PC-9 (cell line): Measurements from ENCODE around the gene LMX1B. TPM values are rescaled to one million over a fixed set of nuclear protein-coding genes. Genes with fewer than 3 reads are reported as not detected.

Source experiments
- BruUV-seq: library from RNA; stranded (reverse); fragments of 400-500 nt; replicated peaks from 2 replicates; lab custom pipeline; 2021; lab: Mats Ljungman, UMichigan
- CTCF ChIA-PET: fragments of 300-600 bp; sonication (Branson Sonifier 250); formaldehyde crosslinking; loops from one replicate; lab custom pipeline; 2022; ENCODE audit warnings: antibody characterized with exemption; lab: Charles Lee
- POLR2A ChIA-PET: fragments of 300-600 bp; sonication (Branson Sonifier 250); formaldehyde crosslinking; loops from one replicate; lab custom pipeline; 2022; ENCODE audit warnings: antibody characterized with exemption; ENCODE audit not compliant: unreplicated experiment; lab: Charles Lee
- DNase-seq, 2 experiments: peaks; one replicate each; pipeline versions ENCODE4 v3.0.0 to v3.0.0-alpha.2; 2015 to 2022; ENCODE audit warnings: mixed read lengths in 1 of 2
- H2AFZ ChIP-seq: fragments of 200-600 bp; sonication (generic); 2 replicates; pipeline ENCODE4 v1.8.1; 2017; ENCODE audit warnings: antibody characterized with exemption
- H3F3A ChIP-seq: fragments of 200-600 bp; sonication (generic); 2 replicates; pipeline ENCODE4 v1.8.1; 2017; ENCODE audit warnings: antibody characterized with exemption, mild to moderate bottlenecking, low read depth; ENCODE audit not compliant: insufficient read depth
- H3K27ac ChIP-seq: fragments of 200-600 bp; sonication (generic); 2 replicates; pipeline ENCODE4 v1.6.1; 2016; ENCODE audit warnings: mixed run types
- H3K27me3 ChIP-seq: fragments of 200-600 bp; sonication (generic); 2 replicates; pipeline ENCODE4 v1.6.1; 2016; ENCODE audit warnings: low read depth, mixed run types; ENCODE audit not compliant: insufficient read depth
- H3K36me3 ChIP-seq: fragments of 200-600 bp; sonication (generic); 2 replicates; pipeline ENCODE4 v1.6.1; 2016; ENCODE audit warnings: low read depth, mixed run types
- H3K4me1 ChIP-seq: fragments of 200-600 bp; sonication (generic); replicated peaks from 2 replicates; pipeline ENCODE4 v1.6.1; 2016; ENCODE audit warnings: mixed run types; ENCODE audit not compliant: insufficient read depth
- H3K4me2 ChIP-seq: fragments of 200-600 bp; sonication (generic); 2 replicates; pipeline ENCODE4 v1.6.1; 2017; ENCODE audit warnings: mixed run types
- H3K4me3 ChIP-seq: fragments of 200-600 bp; sonication (generic); 2 replicates; pipeline ENCODE4 v1.6.1; 2016; ENCODE audit warnings: mixed run types
- H3K79me2 ChIP-seq: fragments of 200-600 bp; sonication (generic); 2 replicates; pipeline ENCODE4 v1.6.1; 2017; ENCODE audit warnings: low read depth, mixed run types
- H3K9me2 ChIP-seq: fragments of 200-600 bp; sonication (generic); 2 replicates; pipeline ENCODE4 v1.8.1; 2017; ENCODE audit warnings: mild to moderate bottlenecking; ENCODE audit not compliant: insufficient read depth
- H3K9me3 ChIP-seq: fragments of 200-600 bp; sonication (generic); 2 replicates; pipeline ENCODE4 v1.8.1; 2016; ENCODE audit warnings: low read depth; ENCODE audit not compliant: insufficient read depth
- H4K20me1 ChIP-seq: fragments of 200-600 bp; sonication (generic); 2 replicates; pipeline ENCODE4 v1.8.1; 2017; ENCODE audit not compliant: insufficient read depth
- CTCF ChIP-seq: fragments of 200-600 bp; sonication (generic); conservative IDR thresholded peaks from 2 replicates; pipeline ENCODE4 v1.6.1; 2017; ENCODE audit warnings: mixed run types, antibody characterized with exemption, mild to moderate bottlenecking, moderate library complexity
- EZH2 ChIP-seq: fragments of 200-600 bp; sonication (generic); IDR thresholded peaks from 2 replicates; pipeline ENCODE4 v1.8.0; 2017; ENCODE audit warnings: antibody characterized with exemption, low read depth
- intact Hi-C: fragments of 100-400 bp; cut with micrococcal nuclease; formaldehyde crosslinking; loops from one replicate; pipeline ENCODE4 v1.10.0; 2022; ENCODE audit not compliant: unreplicated experiment
- total RNA-seq: library from RNA; stranded (reverse); gene quantifications from 2 replicates; pipeline ENCODE4 v1.2.3, GENCODE V29; 2021

The LMX1B gene
- total RNA-seq, 1 experiment from 2014 or later = not detected

GRCh38 chr9:126649477-126649876, 35.7 kb downstream of the LMX1B start:
- Histone ChIP-seq H3K9me3 (no peaks in the 10 kb centered on the region), H3K36me3 (no peaks in the 10 kb centered on the region), H3K9me2 (no peaks in the 10 kb centered on the region), H2AFZ (no peak overlapping the region), H3F3A (no peaks in the 10 kb centered on the region; the same call in 1 of the 2 replicates), H3K27me3 (peaks cover 89% of the 10 kb centered on the region), H3K4me2 (no peak overlapping the region), H4K20me1 (no peaks in the 10 kb centered on the region; the same call in 1 of the 2 replicates), H3K4me1 (peaks cover under 1% of the 10 kb centered on the region; the same call in 1 of the 2 replicates), H3K4me3 (no peak overlapping the region), H3K79me2 (no peaks in the 10 kb centered on the region), H3K27ac (no peak overlapping the region)
- BruUV-seq = no TSS peak
- DNase-seq = no peak
- no peak for TF ChIP-seq CTCF
- no peak for TF ChIP-seq EZH2
- ChIA-PET CTCF (no interaction called here), POLR2A (no interaction called here)
- intact Hi-C loops = no loop called here

GRCh38 chr9:126650404-126651341, 36.9 kb downstream of the LMX1B start:
- Histone ChIP-seq H3K27ac (no peak overlapping the region), H3K4me3 (no peak overlapping the region), H3K9me3 (no peaks in the 10 kb centered on the region), H4K20me1 (no peaks in the 10 kb centered on the region; the same call in 1 of the 2 replicates), H3K4me1 (no peaks in the 10 kb centered on the region), H3F3A (no peaks in the 10 kb centered on the region), H3K27me3 (peaks cover 83% of the 10 kb centered on the region), H3K79me2 (no peaks in the 10 kb centered on the region), H3K36me3 (no peaks in the 10 kb centered on the region), H2AFZ (no peak overlapping the region), H3K9me2 (no peaks in the 10 kb centered on the region), H3K4me2 (no peak overlapping the region)
- ChIA-PET POLR2A (no interaction called here), CTCF (no interaction called here)
- DNase-seq = peak in 1 of 2 experiments; percentile 6
- intact Hi-C loops = no loop called here
- TF ChIP-seq CTCF (no peak), EZH2 (no peak)
- no TSS peak for BruUV-seq

- intact Hi-C loops = no loop called here
- no peaks in the 10 kb centered on the region for H3K9me3 ChIP-seq
- no peak overlapping the region for H3K27ac ChIP-seq
- no TSS peak for BruUV-seq
- H3K9me2 ChIP-seq = no peaks in the 10 kb centered on the region
- H3K79me2 ChIP-seq = no peaks in the 10 kb centered on the region
- H4K20me1 ChIP-seq = no peaks in the 10 kb centered on the region; the same call in 1 of the 2 replicates
- TF ChIP-seq CTCF = no peak
- no peak for TF ChIP-seq EZH2
- peak overlapping the region; percentile 32; the same call in 1 of the 2 replicates for H3K4me2 ChIP-seq
- ChIA-PET CTCF (no interaction called here), POLR2A (interaction anchor here (0.6 kb wide), 1 partner anchor 1039 kb away, joined by 6 read pairs; no protein-coding TSS in a partner anchor)
- no peaks in the 10 kb centered on the region for H3F3A ChIP-seq
- no peaks in the 10 kb centered on the region for H3K4me1 ChIP-seq
- H3K36me3 ChIP-seq = no peaks in the 10 kb centered on the region
- no peak overlapping the region for H2AFZ ChIP-seq
- no peak overlapping the region for H3K4me3 ChIP-seq
- H3K27me3 ChIP-seq = peaks cover 68% of the 10 kb centered on the region
- DNase-seq = peak; percentile 28 to 31
Measured at GRCh38 chr9:126652140-126652582, 38.4 kb downstream of the LMX1B start.
